ENCODE measurements around the gene SPATA20. TPM values are rescaled to one million over a fixed set of nuclear protein-coding genes. Genes with fewer than 3 reads are reported as not detected.

SPATA20 gene
- 47.7 and 57.3 TPM in 2 replicates for total RNA-seq

GRCh38 chr17:50547035-50547735 is at the start of gene SPATA20:
SPATA20 (plus strand) TSS chr17:50547174; CDS start chr17:50547209, 35 bp downstream.

GRCh38 chr17:50507871-50508572 is 39.0 kb upstream of the SPATA20 start, which contains the start of gene MYCBPAP:
MYCBPAP (plus strand) TSS chr17:50508439; CDS start chr17:50508675, 236 bp downstream.

GRCh38 chr17:50532452-50533024 is 14.4 kb upstream of the SPATA20 start, which contains the start of gene EPN3:
EPN3 (plus strand) TSS chr17:50532735; CDS start chr17:50536557, 3,822 bp downstream.

GRCh38 chr17:50560185-50560824 is 13.3 kb downstream of the SPATA20 start, which contains the start of gene CACNA1G:
CACNA1G (plus strand) TSS chr17:50560715; CDS start chr17:50561460, 745 bp downstream.

Other genes with a start within 250 kb of the SPATA20 start
- gene XYLT2, start 201.0 kb upstream of the SPATA20 start, total RNA-seq, result 39.8 and 40.3 TPM in 2 replicates
- 114 and 130 TPM in 2 replicates for gene MRPL27, start 174.0 kb upstream of the SPATA20 start, total RNA-seq
- gene EME1, start 173.9 kb upstream of the SPATA20 start, total RNA-seq, result 10.8 and 15.6 TPM in 2 replicates
- 233 and 248 TPM in 2 replicates for gene LRRC59, start 149.7 kb upstream of the SPATA20 start, total RNA-seq
- 12.3 and 18.3 TPM in 2 replicates for gene ACSF2, start 121.0 kb upstream of the SPATA20 start, total RNA-seq
- gene CHAD, start 78.3 kb upstream of the SPATA20 start, total RNA-seq, result not detected in 2 replicates
- 15.8 and 20.5 TPM in 2 replicates for gene RSAD1, start 68.3 kb upstream of the SPATA20 start, total RNA-seq
- 0.59 and 1.2 TPM in 2 replicates for gene MYCBPAP, start 38.7 kb upstream of the SPATA20 start, total RNA-seq
- gene EPN3, start 14.4 kb upstream of the SPATA20 start, total RNA-seq, result 0.15 TPM in 1 of 2 replicates, not detected in the other
- gene CACNA1G, start 13.5 kb downstream of the SPATA20 start, total RNA-seq, result under 0.01 TPM in 2 replicates
- gene ABCC3, start 87.7 kb downstream of the SPATA20 start, total RNA-seq, result 5.5 and 5.6 TPM in 2 replicates
- 21.3 and 25.2 TPM in 2 replicates for gene ANKRD40, start 160.7 kb downstream of the SPATA20 start, total RNA-seq
- gene LUC7L3, start 172.4 kb downstream of the SPATA20 start, total RNA-seq, result 13.7 and 17.3 TPM in 2 replicates
- not detected in 2 replicates for gene ANKRD40CL, start 220.3 kb downstream of the SPATA20 start, total RNA-seq

Measured in bronchus fibroblast of lung (primary cell).